ENCODE results near the gene FBXW4.
"Not testable (repeated sequence)": the region's sequence is repeated elsewhere in the genome, so short reads cannot be mapped to it uniquely, and the experiment has no call there.

Gene FBXW4

DNA sequence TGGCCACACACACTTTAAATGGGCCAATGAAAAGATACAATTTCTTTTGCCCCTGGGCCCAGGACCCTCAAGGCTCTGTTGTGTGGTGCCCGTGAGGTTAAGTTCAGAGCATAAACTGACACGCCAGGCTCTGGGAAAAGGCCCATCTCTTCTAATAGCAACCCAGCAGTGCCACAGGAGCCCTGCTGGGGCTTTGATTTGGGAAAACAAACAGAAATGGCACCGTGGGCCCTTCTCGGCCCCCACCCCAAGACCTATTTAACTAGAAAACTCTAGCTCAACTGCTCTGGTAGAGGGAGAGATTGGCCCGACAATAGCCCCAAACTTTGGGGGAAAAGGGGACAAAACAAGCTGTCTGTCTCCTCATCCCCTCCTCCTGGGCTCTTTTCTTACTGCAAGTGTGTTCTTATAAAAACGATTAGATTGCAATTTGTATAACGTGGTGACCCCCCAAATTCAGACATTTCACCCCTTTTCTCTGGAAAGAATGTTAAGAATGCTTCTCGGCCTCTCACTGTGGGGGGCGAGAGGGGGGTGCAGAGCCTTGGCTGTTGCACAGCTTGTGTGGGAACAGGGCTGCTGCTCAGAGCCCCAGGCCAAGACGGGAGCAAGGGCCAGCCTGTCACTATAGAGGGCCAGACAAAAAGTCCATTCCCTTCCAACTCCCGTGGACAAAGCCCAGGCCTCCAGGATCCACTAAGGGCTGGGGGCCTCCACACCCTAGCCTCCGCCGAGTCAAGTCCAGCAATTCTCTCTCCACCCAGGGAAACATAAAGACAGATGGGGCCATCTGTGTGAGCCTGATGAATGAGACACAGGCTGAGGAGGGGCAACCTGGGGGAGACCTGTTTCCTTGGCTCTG lies 80.1 kb downstream of the FBXW4 start:
- no peak for DNase-seq

GRCh38 chr10:101613646-101614045 lies 81.3 kb downstream of the FBXW4 start:
- DNase-seq = no peak

GRCh38 chr10:101612872-101613271 lies 82.1 kb downstream of the FBXW4 start:
- DNase-seq = no peak

DNA sequence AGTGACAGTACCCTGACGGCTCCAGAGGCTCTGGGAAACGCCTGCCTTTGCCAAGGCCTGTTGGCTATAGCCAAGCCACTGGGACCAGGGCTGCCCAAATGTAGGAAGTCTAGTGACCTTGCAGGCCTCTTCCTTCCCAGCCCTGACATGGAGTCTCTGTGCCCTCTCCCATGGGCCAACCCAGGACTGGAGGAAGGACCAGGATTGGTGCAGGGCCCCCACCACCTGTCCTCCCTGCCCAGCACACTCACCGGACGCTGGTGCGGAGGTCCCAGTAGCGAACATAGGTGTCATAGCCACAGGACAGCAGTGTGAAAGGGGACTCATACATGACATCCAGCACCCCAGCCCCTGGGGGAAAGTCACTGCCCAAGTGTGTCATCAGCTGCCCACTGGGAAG lies 82.9 kb downstream of the FBXW4 start:
- DNase-seq = no peak

GRCh38 chr10:101611096-101611905 lies 83.7 kb downstream of the FBXW4 start:
- DNase-seq = peak; percentile 34 to 39

DNA sequence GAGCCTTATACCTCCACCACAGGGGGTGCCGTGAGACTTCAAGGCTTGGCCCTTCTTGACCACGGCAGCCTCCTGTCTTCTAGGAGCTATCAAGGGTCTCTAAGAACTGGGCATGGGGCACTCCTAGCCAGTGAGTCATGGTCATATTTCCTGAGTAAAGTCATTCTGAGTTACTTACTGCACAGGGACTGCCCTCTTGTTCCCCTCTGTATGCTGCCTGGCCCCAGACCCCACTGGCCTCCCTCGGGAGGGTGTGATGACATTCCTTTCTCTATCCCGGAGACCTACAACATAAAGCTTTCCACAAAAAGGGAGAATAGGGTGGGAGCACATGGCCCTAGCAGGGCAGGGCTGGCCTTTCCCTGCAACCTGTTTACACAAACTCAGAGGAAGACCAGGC lies 85.5 kb downstream of the FBXW4 start:
- no peak for DNase-seq

DNA sequence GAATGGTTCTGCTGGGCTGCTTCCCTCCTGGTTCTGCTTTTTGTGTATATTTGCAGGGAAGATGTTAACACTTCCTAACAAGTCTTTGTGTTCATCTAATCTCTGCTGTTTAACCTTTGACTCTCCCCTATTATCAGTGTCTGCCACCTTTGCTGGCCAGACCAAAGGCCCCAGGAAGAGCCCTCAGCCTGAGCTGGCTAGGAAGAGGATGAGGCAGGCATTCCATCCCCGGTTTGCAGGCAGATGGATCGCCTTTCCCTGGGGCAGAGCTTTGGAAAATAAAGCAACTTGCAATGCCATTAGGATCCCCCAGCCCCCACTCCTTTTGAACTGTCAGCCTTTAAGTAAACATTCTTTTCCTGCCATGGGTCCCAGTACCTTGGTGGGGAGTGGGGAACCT lies 87.8 kb downstream of the FBXW4 start:
- no peak for DNase-seq

- DNase-seq = peak; percentile 76 to 77
Observed at GRCh38 chr10:101602761-101603398, 92.1 kb downstream of the FBXW4 start.

- no peak for DNase-seq
Observed at GRCh38 chr10:101601541-101601940, 93.4 kb downstream of the FBXW4 start.

- no peak for DNase-seq
Observed at GRCh38 chr10:101597091-101597900, 97.7 kb downstream of the FBXW4 start.

GRCh38 chr10:101595591-101596433 lies 99.2 kb downstream of the FBXW4 start:
- no peak for DNase-seq

GRCh38 chr10:101593331-101593730 lies 101.6 kb downstream of the FBXW4 start:
- not testable (repeated sequence) for DNase-seq

- DNase-seq = no peak
Observed at GRCh38 chr10:101588879-101589278, 106.1 kb downstream of the FBXW4 start.

- peak; percentile 94 for DNase-seq
Observed at GRCh38 chr10:101587725-101588653, 107.0 kb downstream of the FBXW4 start, which contains the start of the genes DPCD and POLL. DPCD (plus strand) TSS chr10:101588321; CDS start chr10:101588337, 16 bp downstream. POLL (minus strand) TSS chr10:101588257; CDS start chr10:101587360, 897 bp downstream.

DNA sequence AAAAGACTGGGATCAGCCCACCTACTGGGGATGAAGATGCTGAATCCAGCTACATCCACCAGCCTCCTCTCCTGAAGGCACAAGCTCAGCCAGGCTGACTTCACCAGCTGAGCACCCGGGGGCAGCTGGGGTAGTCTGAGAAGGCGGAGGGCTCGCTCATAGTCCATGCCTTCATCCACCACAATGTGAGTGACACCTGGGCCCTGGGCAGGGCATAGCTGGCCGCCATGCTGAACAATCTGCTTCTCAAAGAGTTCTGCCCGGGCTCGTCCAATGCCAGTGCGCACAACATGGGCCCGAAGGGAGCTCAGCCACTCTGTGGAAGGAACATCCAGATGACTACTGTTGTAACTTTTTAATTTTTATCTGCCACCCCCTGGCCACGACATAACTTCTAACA lies 109.1 kb downstream of the FBXW4 start:
- DNase-seq = no peak

GRCh38 chr10:101580486-101581399 lies 114.2 kb downstream of the FBXW4 start:
- DNase-seq = no peak

- no peak for DNase-seq
Observed at GRCh38 chr10:101579516-101579870, 115.5 kb downstream of the FBXW4 start.

DNA sequence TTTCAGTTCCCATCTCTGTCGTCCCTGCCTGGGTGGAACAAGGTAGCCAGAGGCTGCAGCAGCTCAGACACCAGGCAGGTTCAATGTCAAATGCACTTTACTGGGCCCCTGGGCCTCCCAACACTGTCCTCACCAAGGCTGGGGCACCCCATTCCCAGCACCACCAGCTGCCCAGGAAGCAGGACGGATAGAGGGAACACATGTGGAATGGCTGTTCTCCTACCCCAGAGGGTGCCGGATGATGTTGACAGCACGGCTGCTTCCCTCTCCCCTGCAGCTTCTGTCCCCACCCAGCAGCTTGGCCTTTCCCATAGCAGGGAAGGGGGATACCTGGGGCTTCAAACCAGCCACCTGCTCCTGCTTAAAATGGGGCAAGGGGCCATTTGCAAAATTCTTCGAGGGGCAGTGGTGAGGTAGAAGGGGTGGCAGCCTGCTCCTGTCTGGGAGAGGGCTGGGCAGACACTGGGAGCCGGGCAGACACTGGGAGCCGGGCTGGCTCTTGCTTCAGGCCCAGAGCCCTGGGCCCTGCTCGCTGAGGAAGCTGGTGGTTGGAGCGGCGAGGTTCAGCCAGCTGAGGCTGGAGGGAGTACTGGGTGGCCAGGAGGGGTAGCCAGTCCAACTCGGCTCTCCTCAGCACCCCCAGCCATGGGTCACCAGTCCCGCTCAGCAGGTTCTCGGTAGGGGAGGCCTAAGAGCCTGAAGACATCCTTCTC lies 116.0 kb downstream of the FBXW4 start:
- no peak for DNase-seq

- DNase-seq = no peak
Observed at GRCh38 chr10:101578192-101578591, 116.8 kb downstream of the FBXW4 start.

Data from activated T-cell treated with anti-CD3 and anti-CD28 coated beads, Interleukin-2, amount 50 U/mL, for 48 hours (primary cell).